HK-2 (cell line): ENCODE measurements around the gene RPTN.
A peak's percentile ranks its signal among the peaks of the same experiment; 100 is the strongest.

Source experiments
- DNase-seq: peaks from one replicate; pipeline ENCODE4 v3.0.0-alpha.2; 2018; ENCODE audit not compliant: unreplicated experiment

The RPTN gene, protein sequence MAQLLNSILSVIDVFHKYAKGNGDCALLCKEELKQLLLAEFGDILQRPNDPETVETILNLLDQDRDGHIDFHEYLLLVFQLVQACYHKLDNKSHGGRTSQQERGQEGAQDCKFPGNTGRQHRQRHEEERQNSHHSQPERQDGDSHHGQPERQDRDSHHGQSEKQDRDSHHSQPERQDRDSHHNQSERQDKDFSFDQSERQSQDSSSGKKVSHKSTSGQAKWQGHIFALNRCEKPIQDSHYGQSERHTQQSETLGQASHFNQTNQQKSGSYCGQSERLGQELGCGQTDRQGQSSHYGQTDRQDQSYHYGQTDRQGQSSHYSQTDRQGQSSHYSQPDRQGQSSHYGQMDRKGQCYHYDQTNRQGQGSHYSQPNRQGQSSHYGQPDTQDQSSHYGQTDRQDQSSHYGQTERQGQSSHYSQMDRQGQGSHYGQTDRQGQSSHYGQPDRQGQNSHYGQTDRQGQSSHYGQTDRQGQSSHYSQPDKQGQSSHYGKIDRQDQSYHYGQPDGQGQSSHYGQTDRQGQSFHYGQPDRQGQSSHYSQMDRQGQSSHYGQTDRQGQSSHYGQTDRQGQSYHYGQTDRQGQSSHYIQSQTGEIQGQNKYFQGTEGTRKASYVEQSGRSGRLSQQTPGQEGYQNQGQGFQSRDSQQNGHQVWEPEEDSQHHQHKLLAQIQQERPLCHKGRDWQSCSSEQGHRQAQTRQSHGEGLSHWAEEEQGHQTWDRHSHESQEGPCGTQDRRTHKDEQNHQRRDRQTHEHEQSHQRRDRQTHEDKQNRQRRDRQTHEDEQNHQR

DNA sequence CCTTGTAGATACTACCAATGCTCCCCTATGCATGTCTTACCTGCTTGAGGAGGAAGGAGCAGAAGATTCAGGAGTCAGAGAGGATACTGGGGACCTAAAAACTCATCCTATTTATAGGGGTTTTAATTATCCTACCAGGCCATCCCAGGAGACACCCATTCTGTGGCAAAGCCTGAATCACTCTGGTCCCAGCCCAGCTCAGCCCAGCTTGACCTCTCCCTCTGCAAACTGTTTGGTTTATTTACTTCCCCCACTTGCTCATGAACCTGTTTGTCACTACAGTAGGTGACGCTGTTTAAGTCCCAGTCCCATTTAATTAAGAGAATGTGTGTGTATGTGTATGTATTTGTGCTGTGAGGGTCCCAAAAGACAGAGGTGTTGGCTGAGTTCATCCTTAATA lies at the start of gene RPTN:
Gene RPTN (minus strand): TSS at position 85 of the 400 bp plus-strand sequence. CDS start 1,339 bp downstream, outside the sequence.
- DNase-seq: no peak

DNA sequence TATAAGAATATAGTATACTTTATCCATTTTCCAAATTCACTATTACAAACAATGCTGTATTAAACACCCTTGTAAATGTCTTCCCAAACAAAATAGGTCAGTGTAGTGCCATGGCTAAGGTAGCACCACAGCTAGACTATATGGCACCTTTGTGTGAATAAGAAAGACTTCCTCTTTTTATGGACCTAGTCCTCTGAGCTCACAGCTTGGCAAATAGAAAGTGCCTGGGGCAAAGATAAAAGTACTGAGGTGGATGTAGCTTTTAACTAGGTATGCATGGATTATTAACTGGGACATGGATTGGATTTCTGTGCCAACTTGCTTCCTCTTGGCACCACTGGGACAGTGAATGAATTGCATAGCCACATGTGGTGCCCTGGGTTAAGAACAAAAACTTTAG lies 40.0 kb upstream of the RPTN start:
- no peak for DNase-seq

GRCh38 chr1:152197361-152197941 lies 38.4 kb upstream of the RPTN start:
- no peak for DNase-seq

GRCh38 chr1:152191711-152192110 lies 32.7 kb upstream of the RPTN start:
- no peak for DNase-seq

DNA sequence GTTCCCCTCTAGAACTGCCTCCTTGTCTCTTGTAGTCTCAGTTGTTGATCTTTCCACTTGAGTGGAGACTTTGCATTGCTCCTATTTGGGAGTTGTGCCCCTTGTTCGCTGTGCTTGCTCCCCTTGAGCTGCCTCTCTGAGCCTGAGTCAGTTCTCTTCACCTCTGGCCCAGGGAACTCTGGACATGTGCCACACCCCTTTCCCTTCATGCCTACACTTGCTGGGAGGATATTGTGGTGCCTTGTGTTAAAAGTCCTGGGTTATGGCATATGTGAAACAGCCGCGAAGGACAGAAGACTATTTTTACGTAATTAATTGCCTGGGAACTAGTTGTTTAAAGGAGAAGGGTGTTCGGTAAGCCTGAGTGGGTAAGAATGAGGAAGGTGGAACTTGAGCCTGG lies 32.2 kb upstream of the RPTN start:
- no peak for DNase-seq

DNA sequence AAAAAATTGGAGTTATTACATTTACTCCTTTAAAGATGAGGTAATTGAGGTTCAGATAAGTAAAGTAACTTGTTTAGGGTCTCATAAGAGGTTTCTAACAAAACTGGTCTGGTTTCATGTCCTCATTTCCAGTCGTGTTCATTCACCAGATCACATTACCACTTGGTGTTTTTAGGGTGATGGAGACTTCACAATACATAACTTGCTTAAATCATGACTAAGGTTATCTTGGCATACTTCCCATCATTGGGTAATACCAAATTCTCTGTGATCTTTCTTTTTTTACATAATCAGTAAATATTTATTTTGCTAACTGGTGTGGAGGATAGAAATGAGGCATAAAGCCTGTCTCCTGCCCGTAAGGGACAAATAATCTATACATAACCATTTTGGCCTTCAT lies 31.6 kb upstream of the RPTN start:
- DNase-seq: no peak

DNA sequence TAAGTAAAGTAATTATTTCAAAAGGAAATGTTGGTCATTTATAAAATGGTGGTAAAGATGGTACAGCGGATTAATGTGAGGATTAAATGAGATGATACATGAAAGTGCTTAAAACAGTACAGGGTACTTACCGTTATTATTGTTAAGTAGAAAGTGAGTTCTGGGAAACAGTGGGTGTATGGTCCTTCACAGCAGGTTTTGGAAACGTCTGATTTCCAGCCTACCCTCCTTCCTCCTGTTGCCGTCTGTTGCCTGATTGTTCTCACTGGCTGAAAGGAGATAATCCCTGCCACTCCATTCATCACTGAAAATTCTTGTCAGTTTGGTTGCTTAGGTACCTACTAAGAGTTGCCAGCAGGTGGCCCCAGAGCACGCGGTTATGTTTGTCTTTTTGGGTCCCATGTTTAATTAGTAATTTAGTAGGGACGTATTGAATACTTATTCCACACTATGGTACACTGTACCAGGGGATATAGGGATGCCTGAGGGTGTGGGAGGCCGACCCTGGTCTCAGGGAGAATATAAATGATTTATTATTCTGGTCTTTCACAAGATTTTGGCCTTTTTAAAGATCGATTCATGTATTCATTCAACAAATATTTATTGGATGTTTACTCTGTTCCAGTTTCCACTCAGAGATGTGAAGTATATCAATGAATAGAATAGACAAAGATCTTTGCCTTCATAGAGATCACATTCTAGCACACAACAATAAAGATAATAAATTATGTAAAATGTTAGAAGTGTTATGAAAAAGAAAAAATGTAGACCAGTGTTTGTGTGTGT lies 30.8 kb upstream of the RPTN start:
- DNase-seq: peak; percentile 48

DNA sequence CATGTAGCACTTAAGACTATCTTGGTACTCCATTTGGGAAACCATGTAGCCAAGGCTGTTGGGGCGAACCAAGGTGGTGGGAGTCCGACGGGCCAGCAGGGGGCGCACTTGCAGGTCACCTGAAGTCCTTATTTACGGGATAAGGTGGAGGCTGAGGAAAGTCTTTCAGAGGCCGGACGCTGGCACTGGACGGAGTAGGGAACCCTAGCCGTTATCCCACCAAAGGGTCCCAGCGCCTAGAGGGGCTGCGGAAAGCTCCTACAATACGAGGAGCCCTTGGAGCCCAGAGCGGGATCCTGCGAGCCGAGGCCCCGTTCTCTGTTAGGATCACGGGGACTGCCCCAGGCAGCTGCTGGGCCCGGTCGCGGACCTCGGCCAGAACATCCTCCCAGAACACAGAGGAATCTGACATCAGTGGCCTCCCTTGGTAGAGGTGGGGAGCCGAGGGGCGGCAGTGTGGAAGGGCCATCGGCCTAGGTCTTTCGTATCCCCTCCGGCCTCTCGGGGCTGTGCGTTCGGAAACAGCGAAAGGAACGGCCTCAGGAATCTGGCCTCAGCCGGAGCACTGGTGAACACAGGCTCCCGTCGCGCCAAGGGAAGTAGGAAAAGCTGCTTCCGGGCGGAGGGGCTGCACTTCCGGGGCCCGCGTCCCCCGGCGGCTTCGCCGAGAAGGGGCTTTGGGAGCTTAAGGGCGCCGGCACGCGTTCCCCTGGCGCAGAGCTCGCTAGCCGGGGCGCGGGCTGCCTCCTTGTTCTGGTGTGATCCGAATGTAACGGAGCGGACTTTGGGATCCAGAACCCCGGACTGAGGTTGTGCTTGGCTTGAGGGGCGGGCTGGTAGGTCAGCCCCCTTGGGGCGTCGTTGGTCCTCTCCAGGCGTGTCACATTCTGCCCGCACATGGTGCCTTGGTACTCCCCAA lies 29.9 kb upstream of the RPTN start:
- DNase-seq: peak; percentile 44

GRCh38 chr1:152186556-152187285 lies 27.7 kb upstream of the RPTN start:
- DNase-seq: no peak

DNA sequence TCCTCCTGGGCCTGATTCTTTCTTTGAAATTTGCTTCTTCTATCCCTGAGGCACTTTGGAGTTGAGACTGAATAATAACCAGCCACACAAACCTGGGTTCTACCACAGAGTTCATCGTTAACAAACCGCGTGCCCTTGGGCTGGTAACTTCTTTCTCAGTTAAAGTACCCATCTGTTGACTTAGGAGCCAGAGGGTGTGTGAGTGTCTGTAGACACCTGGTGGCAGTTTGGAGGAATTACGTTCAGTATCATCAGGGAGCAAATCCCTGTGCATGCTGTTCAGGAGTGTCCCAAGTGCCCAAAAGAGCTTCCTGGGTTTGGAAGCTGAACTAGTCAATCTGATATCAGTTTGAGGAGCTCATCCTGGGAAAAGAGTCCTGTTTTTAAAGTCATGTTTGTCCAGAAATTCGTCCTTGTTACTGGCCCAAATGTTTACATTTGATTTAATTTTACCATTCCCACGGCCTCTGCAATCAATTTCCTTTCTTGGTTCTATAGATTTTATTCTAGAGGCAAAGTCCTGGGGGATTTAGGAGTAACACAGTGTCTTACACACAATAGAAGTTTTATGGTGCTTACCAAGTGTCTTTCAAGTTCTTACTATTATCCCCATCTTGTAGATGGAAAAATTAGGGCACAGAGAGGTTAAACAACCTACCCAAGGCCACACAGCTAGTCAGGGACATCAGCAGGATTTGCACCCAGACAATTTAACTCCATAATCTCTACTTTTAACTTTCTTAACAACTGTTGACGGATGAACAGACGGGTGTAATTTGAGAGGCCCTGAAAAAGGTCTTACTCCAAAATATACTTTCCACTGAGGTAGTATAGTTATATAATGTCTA lies 26.7 kb upstream of the RPTN start:
- DNase-seq: peak; percentile 35

DNA sequence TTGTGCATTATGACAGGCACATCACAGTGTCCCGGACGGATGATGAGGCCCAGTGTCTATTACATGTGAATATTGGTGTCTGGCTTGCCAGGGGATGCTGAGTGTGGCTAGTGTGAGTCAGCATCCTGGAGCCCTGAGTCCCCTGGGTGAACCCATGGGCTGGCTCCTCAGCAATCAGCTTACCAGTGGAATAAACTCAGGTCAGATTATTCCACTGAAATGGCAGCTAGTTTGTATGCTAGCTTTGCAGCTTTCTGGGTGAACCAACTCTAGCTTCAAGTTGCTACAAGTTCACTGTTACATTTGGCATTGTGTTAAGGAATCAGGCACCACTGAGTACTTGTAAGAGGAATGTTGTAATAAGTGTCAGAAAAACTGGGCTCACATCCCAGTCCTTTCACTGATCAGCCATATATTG lies 23.9 kb upstream of the RPTN start:
- peak; percentile 71 for DNase-seq

- no peak for DNase-seq
Observed at GRCh38 chr1:152182431-152182830, 23.4 kb upstream of the RPTN start.

DNA sequence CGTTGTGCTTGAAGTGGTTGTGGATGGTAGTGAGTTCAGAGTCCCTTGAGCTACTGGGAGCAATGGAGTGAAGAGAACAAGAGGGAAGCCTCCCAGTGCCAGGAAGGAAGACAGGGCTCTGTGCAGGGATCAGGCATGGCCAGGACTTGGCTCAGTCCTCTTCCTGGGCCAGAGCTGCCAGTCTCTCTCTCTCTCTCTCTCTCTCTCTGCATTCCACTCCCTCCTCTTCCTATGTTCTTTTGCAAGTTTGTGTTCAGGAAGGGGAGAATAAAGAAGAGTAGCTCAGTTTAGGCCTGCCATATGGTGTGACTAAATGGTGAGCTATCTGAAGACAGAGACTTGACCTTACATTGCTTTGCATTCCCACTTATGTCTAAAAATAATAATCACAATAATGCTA lies 20.5 kb upstream of the RPTN start:
- no peak for DNase-seq

GRCh38 chr1:152170287-152170905 lies 11.4 kb upstream of the RPTN start:
- no peak for DNase-seq

GRCh38 chr1:152169366-152170025 lies 10.5 kb upstream of the RPTN start:
- DNase-seq: no peak

- no peak for DNase-seq
Observed at GRCh38 chr1:152168535-152168868, 9.5 kb upstream of the RPTN start.

DNA sequence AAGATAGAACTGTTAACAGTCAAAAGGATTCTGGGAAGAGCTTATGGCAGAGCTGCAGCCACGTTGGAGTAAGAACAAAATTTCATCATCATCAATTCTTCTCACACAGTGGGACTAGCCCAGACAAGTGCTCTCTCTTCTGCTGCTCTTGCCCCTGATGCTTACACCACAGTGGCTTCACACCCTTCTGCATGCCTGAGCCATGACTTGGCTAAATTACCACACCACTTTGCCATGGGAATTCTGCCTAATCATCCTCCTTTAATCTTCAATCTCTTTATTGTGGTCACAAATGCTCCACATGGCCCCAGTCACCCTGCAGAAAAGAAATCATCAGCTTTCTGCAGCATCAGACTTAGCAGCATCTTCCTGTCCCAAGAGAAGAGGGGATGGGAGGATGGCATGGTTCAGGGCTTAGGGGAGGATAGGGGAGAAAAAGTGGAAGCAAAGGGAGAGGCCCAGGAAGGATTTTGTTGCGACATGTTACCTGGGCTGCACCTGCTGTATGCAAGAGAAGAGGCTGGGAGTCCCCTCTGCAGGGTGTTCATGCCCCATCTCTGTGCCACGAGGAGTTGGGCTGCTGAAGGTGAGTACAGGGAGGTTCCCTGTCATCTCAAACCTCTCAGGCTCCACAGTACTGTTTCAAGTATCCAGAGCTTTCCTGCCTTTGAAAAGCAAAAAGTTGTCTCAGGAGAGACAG lies 9.0 kb upstream of the RPTN start:
- DNase-seq: peak; percentile 73

- DNase-seq: no peak
Observed at GRCh38 chr1:152166966-152167365, 7.9 kb upstream of the RPTN start.
